K562 (cell line): ENCODE data around the gene HPRT1. TPM values are rescaled to one million over a fixed set of nuclear protein-coding genes. Genes with fewer than 3 reads are reported as not detected.

Source experiments
- ATAC-seq: fragments of 200-7000 bp; cut with Tn5 transposase; 3 replicates; pipeline ENCODE4 v1.9.1; 2020; ENCODE audit warnings: moderate library complexity
- BruUV-seq: library from RNA; stranded (reverse); fragments of 400-500 nt; replicated peaks from 2 replicates; lab custom pipeline; 2021; lab: Mats Ljungman, UMichigan
- CTCF ChIA-PET: fragments of 300-600 bp; formaldehyde crosslinking; extraction: SDS; loops from one replicate; lab custom pipeline; 2021; ENCODE audit warnings: low intra/inter-chr PET ratio; lab: Yijun Ruan, JAX
- POLR2A ChIA-PET: fragments of 300-600, 350-650 bp; sonication (Branson Sonifier 250); formaldehyde crosslinking; extraction: SDS; loops from one replicate; lab custom pipeline; 2021; ENCODE audit warnings: antibody characterized with exemption, inconsistent platforms; lab: Yijun Ruan, JAX
- DNase-seq, 4 experiments: peaks; one replicate each; pipeline versions ENCODE4 v3.0.0 to v3.0.0-alpha.2; 2011 to 2018; ENCODE audit warnings: low spot score in 3 of 4, mixed read lengths in 3 of 4; ENCODE audit errors: extremely low read depth in 1 of 4
- FAIRE-seq: peaks from 2 replicates; lab custom pipeline; 2011; peaks lifted over from hg19 to GRCh38; lab: Jason Lieb, UNC
- H2AFZ ChIP-seq: 2 replicates; pipeline ENCODE4 v1.6.0; 2011; ENCODE audit warnings: low read depth, low read length, control low read depth, inconsistent platforms
- H3K27ac ChIP-seq: fragments of 200-600 bp; 3 replicates; pipeline ENCODE4 v1.8.0; 2011; ENCODE audit warnings: low read depth, mild to moderate bottlenecking, control low read depth, inconsistent platforms, low read length, moderate library complexity, mixed read lengths; ENCODE audit errors: extremely low read depth
- H3K27me3 ChIP-seq, 2 experiments: fragments of 300-600 bp in 1 of 2; 2 replicates in 1 of 2; 3 replicates in 1 of 2; pipeline versions ENCODE4 v1.6.0 to v1.8.0; 2011; ENCODE audit warnings: inconsistent platforms in 2 of 2, low read length in 2 of 2, mild to moderate bottlenecking in 1 of 2, mixed read lengths in 1 of 2, moderate library complexity in 1 of 2; ENCODE audit not compliant: control insufficient read depth in 2 of 2, insufficient read depth in 2 of 2
- H3K36me3 ChIP-seq: fragments of 300-600 bp; 3 replicates; pipeline ENCODE4 v1.8.0; 2011; ENCODE audit warnings: mild to moderate bottlenecking, low read length, inconsistent platforms; ENCODE audit not compliant: control insufficient read depth, insufficient read depth
- H3K4me1 ChIP-seq, 2 experiments: fragments of 200-600 bp in 1 of 2; replicated peaks in 1 of 2; 2 replicates in 1 of 2; 3 replicates in 1 of 2; pipeline versions ENCODE4 v1.5.1 to v1.8.0; 2011; ENCODE audit warnings: inconsistent platforms in 2 of 2, low read length in 2 of 2, mild to moderate bottlenecking in 1 of 2, mixed read lengths in 1 of 2, moderate library complexity in 1 of 2; ENCODE audit not compliant: control insufficient read depth in 2 of 2, insufficient read depth in 2 of 2
- H3K4me2 ChIP-seq: 2 replicates; pipeline ENCODE4 v1.6.1; 2011; ENCODE audit warnings: low read length, control low read depth, inconsistent platforms, mixed read lengths; ENCODE audit not compliant: insufficient read depth
- H3K4me3 ChIP-seq: fragments of 200-600 bp; sonication (generic), shearing (Covaris generic); 2 replicates; pipeline ENCODE4 v1.5.1; 2016; ENCODE audit warnings: control low read depth, inconsistent platforms
- H3K79me2 ChIP-seq: fragments of 200-600 bp; 3 replicates; pipeline ENCODE4 v1.8.0; 2011; ENCODE audit warnings: low read length, inconsistent platforms; ENCODE audit not compliant: control insufficient read depth, insufficient read depth
- H3K9ac ChIP-seq, 2 experiments: 2 replicates each; pipeline versions ENCODE4 v1.6.0 to v1.6.1; 2011; ENCODE audit warnings: low read depth in 2 of 2, low read length in 2 of 2, control low read depth in 1 of 2, inconsistent platforms in 1 of 2, mild to moderate bottlenecking in 1 of 2, mixed read lengths in 1 of 2; ENCODE audit not compliant: insufficient read depth in 1 of 2
- H3K9me1 ChIP-seq: one replicate; pipeline ENCODE4 v1.6.0; 2011; ENCODE audit warnings: inconsistent platforms, mild to moderate bottlenecking, low read length, moderate library complexity; ENCODE audit not compliant: control insufficient read depth, insufficient read depth
- H3K9me3 ChIP-seq: replicated peaks from 2 replicates; pipeline ENCODE4 v1.5.1; 2011; ENCODE audit warnings: low read depth, low read length, inconsistent platforms; ENCODE audit not compliant: control insufficient read depth, insufficient read depth
- H4K20me1 ChIP-seq: replicated peaks from 2 replicates; pipeline ENCODE4 v1.6.1; 2011; ENCODE audit warnings: low read length, inconsistent platforms, mixed read lengths; ENCODE audit not compliant: control insufficient read depth, insufficient read depth
- E2F4 ChIP-seq: sonication (generic); formaldehyde crosslinking; IDR thresholded peaks from 2 replicates; pipeline ENCODE4 v1.8.0; 2022; ENCODE audit warnings: mild to moderate bottlenecking, low read depth, missing genetic modification reagents
- ETS1 ChIP-seq: conservative IDR thresholded peaks from 2 replicates; pipeline ENCODE4 v1.6.1; 2011; ENCODE audit warnings: low read depth, mild to moderate bottlenecking, low read length; ENCODE audit not compliant: control insufficient read depth
- KLF1 ChIP-seq: fragments of 450-650 bp; IDR thresholded peaks from 2 replicates; pipeline ENCODE4 v1.6.1; 2016; ENCODE audit warnings: missing genetic modification characterization, missing compliant biosample characterization
- NCOA4 ChIP-seq: fragments of 450-650 bp; IDR thresholded peaks from 2 replicates; pipeline ENCODE4 v1.6.1; 2018; ENCODE audit warnings: mild to moderate bottlenecking; ENCODE audit not compliant: partially characterized antibody
- OTX1 ChIP-seq: fragments of 450-650 bp; formaldehyde crosslinking; IDR thresholded peaks from 2 replicates; pipeline ENCODE4 v1.4.0; 2022; ENCODE audit warnings: mild to moderate bottlenecking
- PREB ChIP-seq: sonication (generic); formaldehyde crosslinking; IDR thresholded peaks from 2 replicates; pipeline ENCODE4 v1.8.1; 2023; ENCODE audit warnings: mild to moderate bottlenecking, missing genetic modification reagents
- WGBS: fragments of 100-300 bp; shearing (Covaris generic); methylation state at CpG from one replicate; pipeline ENCODE4 v1.1.6; 2016; ENCODE audit warnings: low coverage, mixed read lengths; ENCODE audit not compliant: insufficient coverage; ENCODE audit errors: missing lambda C conversion rate; 5-methylcytosine and 5-hydroxymethylcytosine counted together
- in situ Hi-C: fragments of 300-500 bp; cut with MboI; formaldehyde crosslinking; loops from 4 replicates; pipeline ENCODE4 v1.15.0; 2018; ENCODE audit warnings: inconsistent platforms, mixed read lengths
- intact Hi-C: fragments of 100-400 bp; cut with micrococcal nuclease; formaldehyde crosslinking; loops from 2 replicates; pipeline ENCODE4 v1.14.2; 2022
- polyA plus RNA-seq, 8 experiments: library from polyadenylated mRNA; depleted of rRNA in 4 of 8; stranded (reverse) in 5 of 8; unstranded in 3 of 8; fragments of >200 nt; fragmentation: Nextera tagmentation in 2 of 8; fragmentation: Illumina TruSeq in 1 of 8; extraction: Ambion mirVana in 2 of 8; extraction: Trizol in 1 of 8; gene quantifications; 2 replicates each; pipeline versions ENCODE4 v1.2.1 to v1.2.3, GENCODE V29; 2011 to 2014; ENCODE audit warnings: inconsistent platforms in 1 of 8, missing spikeins in 1 of 8
- total RNA-seq, 7 experiments: library from RNA; depleted of rRNA in 6 of 7; stranded (reverse); fragments of >200 nt in 6 of 7; fragmentation: Illumina TruSeq in 2 of 7; extraction: Trizol in 2 of 7; gene quantifications; 2 replicates each; pipeline versions ENCODE4 v1.2.1 to v1.2.3, GENCODE V29; 2011 to 2021; ENCODE audit warnings: low replicate concordance in 1 of 7

HPRT1 gene
- total and polyA plus RNA-seq, 9 of the 15 experiments (the other 6 are each of a cell fraction or from before 2014, with no cell fraction given) = 24.4 to 158 (median 104) TPM

- no peak for TF ChIP-seq ETS1
- no peak for TF ChIP-seq OTX1
- TF ChIP-seq KLF1 (tag) = no peak
- TF ChIP-seq E2F4 (CRISPR knock-in tag) = no peak
- TF ChIP-seq PREB (CRISPR knock-in tag) = no peak
- TF ChIP-seq NCOA4 = no peak
Observed at GRCh38 chrX:134533352-134533751, 73.4 kb downstream of the HPRT1 start (continued).

GRCh38 chrX:134533952-134534351 lies 74.0 kb downstream of the HPRT1 start:
- no peak overlapping the region for H3K4me3 ChIP-seq
- H2AFZ ChIP-seq = no peak overlapping the region; the same call in 1 of the 2 replicates
- ATAC-seq (no peak), FAIRE-seq (no peak), DNase-seq (no peak)
- in situ Hi-C loops (loop anchor here (10.0 kb wide), 1 partner anchor 231 kb away; no protein-coding TSS in a partner anchor), intact Hi-C loops (no loop called here)
- H3K27ac ChIP-seq = no peak overlapping the region
- POLR2A ChIA-PET = no interaction called here
- no peaks in the 10 kb centered on the region for H3K79me2 ChIP-seq
- WGBS = 10% methylated on average over 4 of the region's 4 CpGs
- H3K9ac ChIP-seq = no peak overlapping the region
- H3K9me1 ChIP-seq = peaks cover 2% of the 10 kb centered on the region
- H3K9me3 ChIP-seq = no peaks in the 10 kb centered on the region
- no peaks in the 10 kb centered on the region for H4K20me1 ChIP-seq
- no peak overlapping the region for H3K4me2 ChIP-seq
- no peaks in the 10 kb centered on the region for H3K27me3 ChIP-seq
- CTCF ChIA-PET = no interaction called here
- BruUV-seq = no TSS peak
- no peaks in the 10 kb centered on the region for H3K36me3 ChIP-seq
- H3K4me1 ChIP-seq = peaks cover 7 to 10% of the 10 kb centered on the region in 2 experiments; a peak in 3 of 5 replicates
